ENCODE measurements around the gene RASGRP3. TPM values are rescaled to one million over a fixed set of nuclear protein-coding genes. Genes with fewer than 3 reads are reported as not detected.

RASGRP3 gene
- polyA plus RNA-seq, 1 of the 3 experiments (the other 2 are of a cell fraction): 72.5 TPM

DNA sequence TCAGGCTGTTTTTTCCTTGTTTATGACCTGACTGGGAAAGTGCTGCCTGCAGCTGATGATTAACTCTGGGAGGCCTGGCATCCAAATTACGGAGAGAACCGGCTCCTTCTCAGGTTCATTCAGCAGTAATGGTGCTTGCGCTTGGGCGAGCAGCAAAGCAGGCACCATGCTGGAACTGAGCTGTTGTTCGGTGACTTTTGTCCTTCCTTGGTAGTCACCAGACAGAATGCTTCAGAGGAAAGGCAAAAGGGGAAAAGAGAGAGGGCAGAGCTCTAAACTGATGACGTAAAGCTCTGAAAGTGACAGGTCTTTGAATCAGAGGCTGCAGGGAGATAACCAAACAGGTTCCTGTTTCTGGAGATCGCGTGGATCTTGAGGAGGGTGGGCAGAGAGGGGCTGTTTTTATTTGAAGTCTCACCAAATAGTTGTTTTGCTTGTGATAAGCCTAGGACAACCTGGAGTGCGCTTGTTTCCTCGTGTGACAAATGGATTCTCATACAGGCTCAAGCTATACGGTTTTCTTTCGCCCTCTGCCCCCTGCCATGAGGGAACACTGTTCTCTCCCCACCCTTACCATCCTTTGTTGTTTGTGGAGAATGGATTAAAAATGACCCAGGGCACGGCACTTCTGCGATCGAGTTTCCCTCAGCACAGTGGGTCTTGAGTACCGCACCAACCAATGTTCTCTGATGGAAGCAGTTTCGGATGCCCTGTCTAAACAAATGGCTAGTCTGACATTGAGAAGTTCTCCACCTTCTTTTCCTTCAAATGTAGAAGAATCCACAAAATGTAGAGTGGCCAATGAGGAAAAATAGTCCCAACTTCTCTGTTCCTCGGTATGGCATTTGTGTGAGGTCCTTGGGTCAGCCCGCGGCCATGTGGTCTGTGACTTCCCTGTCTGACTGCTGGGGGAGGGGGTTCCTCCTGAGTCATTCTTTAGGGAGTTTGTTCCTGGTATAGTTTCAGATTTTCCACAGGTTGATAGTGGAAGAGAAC lies 1.3 kb downstream of the RASGRP3 start:
- CTCF ChIA-PET: interaction anchor here (1.0 to 1.2 kb wide), 2 partner anchors 9 to 112 kb away, joined by 3 read pairs; no protein-coding TSS in a partner anchor
- POLR2A ChIA-PET: no interaction called here
- H3K4me2 ChIP-seq: peak overlapping the region; percentile 96
- TF ChIP-seq JUND (IDR thresholded peaks at IDR 0.05) (no peak), CHD2 (IDR thresholded peaks at IDR 0.05; ENCODE audit: low read length, partially characterized antibody) (no peak), SIN3A (IDR thresholded peaks at IDR 0.05; ENCODE audit: borderline replicate concordance, low read depth, low read length) (no peak), TAF1 (IDR thresholded peaks at IDR 0.05; ENCODE audit: borderline replicate concordance, low read depth, low read length) (no peak), MEF2A (IDR thresholded peaks at IDR 0.05; ENCODE audit: borderline replicate concordance, low read depth) (no peak), TEAD4 (IDR thresholded peaks at IDR 0.05; ENCODE audit: borderline replicate concordance, insufficient read depth) (no peak), FOSL2 (IDR thresholded peaks at IDR 0.05; ENCODE audit: borderline replicate concordance, low read depth) (peak; percentile 2; the same call in 1 of the 2 replicates), ELF1 (IDR thresholded peaks at IDR 0.05) (no peak), FOXJ3 (CRISPR knock-in tag; IDR thresholded peaks at IDR 0.05) (no peak), RAD21 (IDR thresholded peaks at IDR 0.05; ENCODE audit: low read length) (no peak)
- TF ChIP-seq, protein P1, sequence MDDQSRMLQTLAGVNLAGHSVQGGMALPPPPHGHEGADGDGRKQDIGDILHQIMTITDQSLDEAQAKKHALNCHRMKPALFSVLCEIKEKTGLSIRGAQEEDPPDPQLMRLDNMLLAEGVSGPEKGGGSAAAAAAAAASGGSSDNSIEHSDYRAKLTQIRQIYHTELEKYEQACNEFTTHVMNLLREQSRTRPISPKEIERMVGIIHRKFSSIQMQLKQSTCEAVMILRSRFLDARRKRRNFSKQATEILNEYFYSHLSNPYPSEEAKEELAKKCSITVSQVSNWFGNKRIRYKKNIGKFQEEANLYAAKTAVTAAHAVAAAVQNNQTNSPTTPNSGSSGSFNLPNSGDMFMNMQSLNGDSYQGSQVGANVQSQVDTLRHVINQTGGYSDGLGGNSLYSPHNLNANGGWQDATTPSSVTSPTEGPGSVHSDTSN (IDR thresholded peaks at IDR 0.05): no peak
- TF ChIP-seq, protein P2, sequence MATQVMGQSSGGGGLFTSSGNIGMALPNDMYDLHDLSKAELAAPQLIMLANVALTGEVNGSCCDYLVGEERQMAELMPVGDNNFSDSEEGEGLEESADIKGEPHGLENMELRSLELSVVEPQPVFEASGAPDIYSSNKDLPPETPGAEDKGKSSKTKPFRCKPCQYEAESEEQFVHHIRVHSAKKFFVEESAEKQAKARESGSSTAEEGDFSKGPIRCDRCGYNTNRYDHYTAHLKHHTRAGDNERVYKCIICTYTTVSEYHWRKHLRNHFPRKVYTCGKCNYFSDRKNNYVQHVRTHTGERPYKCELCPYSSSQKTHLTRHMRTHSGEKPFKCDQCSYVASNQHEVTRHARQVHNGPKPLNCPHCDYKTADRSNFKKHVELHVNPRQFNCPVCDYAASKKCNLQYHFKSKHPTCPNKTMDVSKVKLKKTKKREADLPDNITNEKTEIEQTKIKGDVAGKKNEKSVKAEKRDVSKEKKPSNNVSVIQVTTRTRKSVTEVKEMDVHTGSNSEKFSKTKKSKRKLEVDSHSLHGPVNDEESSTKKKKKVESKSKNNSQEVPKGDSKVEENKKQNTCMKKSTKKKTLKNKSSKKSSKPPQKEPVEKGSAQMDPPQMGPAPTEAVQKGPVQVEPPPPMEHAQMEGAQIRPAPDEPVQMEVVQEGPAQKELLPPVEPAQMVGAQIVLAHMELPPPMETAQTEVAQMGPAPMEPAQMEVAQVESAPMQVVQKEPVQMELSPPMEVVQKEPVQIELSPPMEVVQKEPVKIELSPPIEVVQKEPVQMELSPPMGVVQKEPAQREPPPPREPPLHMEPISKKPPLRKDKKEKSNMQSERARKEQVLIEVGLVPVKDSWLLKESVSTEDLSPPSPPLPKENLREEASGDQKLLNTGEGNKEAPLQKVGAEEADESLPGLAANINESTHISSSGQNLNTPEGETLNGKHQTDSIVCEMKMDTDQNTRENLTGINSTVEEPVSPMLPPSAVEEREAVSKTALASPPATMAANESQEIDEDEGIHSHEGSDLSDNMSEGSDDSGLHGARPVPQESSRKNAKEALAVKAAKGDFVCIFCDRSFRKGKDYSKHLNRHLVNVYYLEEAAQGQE (IDR thresholded peaks at IDR 0.05; ENCODE audit: low read depth, low read length): no peak
- TF ChIP-seq, protein P3, sequence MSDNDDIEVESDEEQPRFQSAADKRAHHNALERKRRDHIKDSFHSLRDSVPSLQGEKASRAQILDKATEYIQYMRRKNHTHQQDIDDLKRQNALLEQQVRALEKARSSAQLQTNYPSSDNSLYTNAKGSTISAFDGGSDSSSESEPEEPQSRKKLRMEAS (IDR thresholded peaks at IDR 0.05; ENCODE audit: low read depth): peak; percentile 30; the same call in 1 of the 2 replicates
- no peak overlapping the region for H2AFZ ChIP-seq (ENCODE audit: low read depth)
- peak overlapping the region in 1 of 2 experiments; percentile 60; a peak in 2 of 4 replicates for H3K4me3 ChIP-seq (ENCODE audit: low read depth in 2 of 2, low read length in 1 of 2)
- H3K4me1 ChIP-seq (ENCODE audit: control insufficient read depth in 1 of 2, insufficient read depth in 2 of 2, low read depth in 1 of 2, low read length in 1 of 2): peaks cover 0 to 10% of the 10 kb centered on the region in 2 experiments; a peak in 1 of 4 replicates
- H4K20me1 ChIP-seq (ENCODE audit: insufficient read depth): no peaks in the 10 kb centered on the region
- 56% methylated on average over 19 of the region's 20 CpGs for WGBS (ENCODE audit: low lambda C conversion rate)
- peaks cover 9% of the 10 kb centered on the region for H3F3A ChIP-seq (replicated peaks; ENCODE audit: insufficient read depth)
- no peaks in the 10 kb centered on the region for H3K27me3 ChIP-seq (ENCODE audit: insufficient read depth)
- H3K9me3 ChIP-seq: no peaks in the 10 kb centered on the region
- no peak overlapping the region; the same call in 1 of the 2 replicates for H3K9ac ChIP-seq
- H3K27ac ChIP-seq (ENCODE audit: low read depth in 2 of 2, low read length in 1 of 2): peak overlapping the region; percentile 39 to 73; a peak in 2 of 4 replicates
- no peak for DNase-seq
- no peaks in the 10 kb centered on the region for H3K79me2 ChIP-seq (ENCODE audit: insufficient read depth)
- no peaks in the 10 kb centered on the region for H3K36me3 ChIP-seq (replicated peaks in 1 of 2; ENCODE audit: control insufficient read depth in 1 of 2, insufficient read depth in 2 of 2, low read length in 1 of 2)
- no peaks in the 10 kb centered on the region for H3K9me2 ChIP-seq

All from SK-N-SH (cell line).